ENCODE data around the gene RHEB. TPM values are rescaled to one million over a fixed set of nuclear protein-coding genes. Genes with fewer than 3 reads are reported as not detected.

RHEB gene
- total RNA-seq, 1 donor from 2014 or later: 114 TPM

GRCh38 chr7:151433721-151434400 is 85.8 kb downstream of the RHEB start:
- DNase-seq (ENCODE audit: low read depth): no peak

GRCh38 chr7:151432658-151433521 is 86.8 kb downstream of the RHEB start:
- DNase-seq (ENCODE audit: low read depth): no peak

DNA sequence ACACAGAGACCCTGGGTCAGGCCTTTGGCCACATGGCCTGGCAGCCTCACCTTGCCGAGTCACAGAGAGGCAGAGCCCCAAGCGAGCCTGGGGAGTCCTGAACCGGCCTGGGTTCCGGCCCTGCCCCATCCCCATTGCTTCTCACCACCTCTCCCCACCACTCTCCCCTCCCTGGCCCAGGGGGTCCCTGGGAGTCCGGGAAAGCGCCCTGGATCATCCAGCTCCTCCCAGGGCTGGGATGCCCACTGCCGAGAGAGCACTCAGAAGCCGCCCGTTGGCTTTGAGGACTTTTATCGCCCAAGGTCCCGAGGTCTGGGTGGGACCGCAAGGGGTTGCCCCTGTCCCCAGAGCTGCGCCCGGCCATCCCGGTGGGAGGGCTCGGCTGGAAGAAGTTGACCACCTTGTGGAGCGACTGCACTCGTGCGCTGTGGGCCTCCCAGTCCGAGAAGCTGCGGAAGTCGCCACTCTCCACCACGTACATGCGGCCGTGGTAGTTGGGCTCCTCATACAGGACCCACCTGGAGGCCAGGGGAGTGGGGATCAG is 87.9 kb downstream of the RHEB start:
- DNase-seq (ENCODE audit: low read depth): no peak

DNA sequence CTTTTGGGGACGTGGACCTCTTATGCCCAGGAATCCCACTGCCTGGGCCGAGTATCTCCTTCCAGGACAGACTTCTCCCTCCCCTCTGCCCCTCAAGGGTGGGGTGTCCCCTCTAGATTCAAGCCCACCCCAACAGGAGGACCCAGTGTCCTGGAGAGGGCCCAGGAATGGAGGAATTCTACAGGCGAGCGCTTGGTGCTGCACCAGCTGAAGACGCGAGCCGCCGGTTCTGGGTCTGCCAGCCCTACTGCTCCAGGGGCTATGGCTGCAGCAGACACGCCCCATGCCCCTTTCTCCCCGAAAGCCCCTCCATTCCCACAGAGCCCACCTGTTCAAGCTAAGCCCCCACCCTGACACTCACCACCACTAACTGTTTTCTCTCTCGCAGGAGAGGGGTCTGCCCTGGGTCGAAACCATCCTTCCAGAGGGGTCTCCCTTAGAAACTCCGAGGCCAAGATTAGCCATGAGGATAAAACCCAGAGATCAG is 88.4 kb downstream of the RHEB start:
- DNase-seq (ENCODE audit: low read depth): no peak

- DNase-seq (ENCODE audit: low read depth): no peak
Measured at GRCh38 chr7:151430391-151431205, 89.1 kb downstream of the RHEB start.

DNA sequence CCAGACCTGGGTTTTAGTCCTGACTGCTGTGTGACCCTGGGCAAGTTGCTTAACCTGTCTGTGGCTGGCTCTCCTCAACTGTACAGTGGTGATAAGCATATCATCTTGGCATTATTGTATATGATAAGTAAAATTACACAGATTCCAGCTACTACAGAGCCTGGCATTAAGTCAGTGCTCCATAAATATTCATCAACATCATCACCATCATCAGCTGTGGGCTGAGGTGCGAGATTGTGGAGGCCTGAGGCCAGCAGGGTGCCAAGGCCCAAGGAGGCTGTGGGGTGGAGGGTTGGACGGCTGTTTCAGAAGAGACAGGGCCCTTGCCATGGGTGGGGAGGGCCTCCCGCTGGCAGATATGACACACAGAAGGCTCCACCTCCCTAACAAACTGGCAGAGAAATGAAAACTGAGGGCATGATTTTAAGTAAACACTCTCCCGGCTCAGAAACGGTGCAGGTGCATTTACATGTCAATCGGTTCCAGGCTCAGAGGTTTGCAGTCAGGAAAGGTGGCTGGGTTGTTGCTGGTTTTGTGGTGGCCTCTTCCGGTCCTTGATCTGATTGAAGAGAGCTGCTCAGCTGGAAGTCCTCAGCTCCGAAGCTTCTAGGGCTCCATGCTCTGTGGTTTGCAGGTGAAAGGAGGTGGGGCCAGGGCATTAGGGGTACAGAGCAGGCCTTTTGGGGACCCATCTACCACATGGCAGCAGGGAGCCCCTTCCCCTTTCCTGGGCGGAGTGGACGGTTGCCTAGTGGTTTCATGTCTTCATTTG is 89.9 kb downstream of the RHEB start:
- peak; percentile 20 for DNase-seq (ENCODE audit: low read depth)

DNA sequence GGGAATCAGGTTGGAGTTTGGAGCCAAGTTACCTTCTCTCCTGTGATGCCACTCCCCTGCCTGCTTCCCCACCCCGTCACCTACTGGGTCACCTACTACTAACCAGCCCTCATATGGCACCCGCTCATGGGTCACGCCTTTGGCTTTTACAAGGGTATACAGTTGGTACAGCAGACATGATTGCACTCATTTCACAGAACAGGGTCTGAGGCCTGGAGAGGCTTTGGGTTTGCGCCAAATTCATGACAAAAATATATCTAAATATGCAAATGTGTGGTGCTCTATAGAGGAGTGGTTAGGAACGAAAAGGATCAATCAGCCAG is 90.5 kb downstream of the RHEB start:
- no peak for DNase-seq (ENCODE audit: low read depth)

GRCh38 chr7:151428378-151429236 is 91.1 kb downstream of the RHEB start:
- DNase-seq (ENCODE audit: low read depth): peak; percentile 45

GRCh38 chr7:151427705-151428377 is 91.9 kb downstream of the RHEB start:
- no peak for DNase-seq (ENCODE audit: low read depth)

DNA sequence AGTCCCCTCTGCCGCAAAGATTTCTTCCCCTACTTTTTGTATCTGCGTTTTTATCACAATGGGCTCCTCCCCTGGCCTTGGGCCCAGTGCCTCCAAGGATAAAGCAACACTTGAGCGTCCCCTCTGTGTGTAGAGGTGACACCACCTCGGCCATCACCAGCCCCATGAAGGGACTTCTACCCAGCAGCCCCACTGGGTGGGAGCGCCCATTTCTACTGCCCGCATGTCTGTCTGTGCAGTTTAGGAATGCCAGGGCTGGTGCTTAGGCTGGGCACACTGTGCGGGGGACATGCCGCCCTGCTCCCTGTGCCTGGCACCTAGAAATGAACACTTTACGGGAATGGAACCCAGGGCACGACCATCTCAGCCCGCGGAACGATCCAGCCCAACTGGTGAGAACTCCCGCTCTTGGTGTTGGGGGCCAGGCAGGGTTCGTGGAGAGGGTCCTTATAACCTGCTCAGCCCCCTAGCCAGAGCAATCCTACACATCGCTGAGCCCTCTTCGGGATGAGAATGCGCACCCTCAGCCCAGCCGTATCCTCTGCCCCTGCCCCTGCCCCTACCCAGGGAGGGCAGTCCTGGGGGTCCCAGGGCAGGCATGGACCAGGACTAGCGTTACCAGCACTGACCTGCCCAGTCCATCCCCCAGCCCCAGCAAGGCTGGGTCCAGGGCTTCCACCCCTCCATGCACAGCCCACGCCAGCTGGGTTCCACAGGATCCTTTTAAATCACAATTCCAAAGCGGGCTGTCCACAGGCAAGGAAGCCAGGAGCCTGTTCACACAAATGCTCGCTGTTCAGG is 92.6 kb downstream of the RHEB start:
- DNase-seq (ENCODE audit: low read depth): no peak

DNA sequence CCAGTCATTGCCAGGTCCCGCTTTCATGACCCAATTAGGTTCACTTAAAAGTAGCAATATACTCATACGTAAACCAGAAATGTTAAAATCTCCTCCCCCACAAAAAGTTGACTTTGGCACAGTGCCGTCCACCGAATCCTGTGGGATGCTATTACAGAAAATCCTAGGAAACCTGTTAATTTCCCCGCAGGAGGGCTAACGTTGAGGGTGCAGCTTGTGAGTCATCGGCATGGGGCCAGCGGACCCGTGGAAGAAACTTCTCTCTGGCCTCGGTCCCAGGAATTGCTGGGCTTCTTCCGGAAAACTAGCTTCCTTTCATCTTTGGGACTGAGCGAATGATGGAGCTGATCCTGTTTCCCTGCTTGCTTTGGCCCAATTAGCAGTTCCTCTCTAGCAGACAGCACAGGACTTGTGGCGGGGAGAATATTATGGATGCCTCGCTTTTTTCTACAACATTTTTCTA is 93.2 kb downstream of the RHEB start:
- DNase-seq (ENCODE audit: low read depth): peak; percentile 78

- peak; percentile 35 for DNase-seq (ENCODE audit: low read depth)
Measured at GRCh38 chr7:151425670-151426440, 93.8 kb downstream of the RHEB start.

DNA sequence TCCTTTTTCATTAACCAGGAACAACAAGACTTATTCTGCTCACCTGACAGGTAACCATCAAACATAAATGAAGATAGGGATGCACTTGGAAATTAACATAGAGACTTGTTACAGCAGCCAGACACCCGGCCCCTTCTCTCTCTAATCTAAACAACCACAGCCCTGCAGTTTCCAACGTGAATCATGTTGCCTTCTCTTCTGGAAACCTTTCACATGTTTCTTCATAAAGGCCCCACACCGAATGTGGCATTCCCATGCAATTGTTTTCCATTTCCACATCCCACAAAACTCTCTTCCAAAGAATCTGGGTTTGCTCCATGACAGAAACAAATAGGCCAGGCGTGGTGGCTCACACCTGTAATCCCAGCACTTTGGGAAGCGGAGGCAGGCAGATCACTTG is 94.9 kb downstream of the RHEB start:
- no peak for DNase-seq (ENCODE audit: low read depth)

DNA sequence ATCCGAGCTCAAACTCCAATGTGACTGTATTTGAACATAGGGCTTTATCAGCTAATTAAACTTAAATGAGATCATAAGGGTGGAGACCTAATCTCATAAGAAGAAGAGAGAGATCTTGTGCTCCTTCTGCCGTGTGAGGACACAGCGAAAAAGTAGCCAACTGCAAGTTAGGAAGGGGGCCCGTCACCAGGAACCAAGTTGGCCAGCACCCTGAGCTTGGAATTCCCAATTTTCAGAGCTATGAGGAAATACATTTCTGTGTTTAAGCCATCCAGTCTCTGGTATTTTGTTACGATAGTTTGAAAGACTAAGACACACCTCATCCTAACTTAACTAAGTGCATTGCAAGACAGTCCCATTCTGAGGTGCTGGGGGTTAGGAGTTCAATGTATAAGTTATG is 95.8 kb downstream of the RHEB start:
- DNase-seq (ENCODE audit: low read depth): no peak

DNA sequence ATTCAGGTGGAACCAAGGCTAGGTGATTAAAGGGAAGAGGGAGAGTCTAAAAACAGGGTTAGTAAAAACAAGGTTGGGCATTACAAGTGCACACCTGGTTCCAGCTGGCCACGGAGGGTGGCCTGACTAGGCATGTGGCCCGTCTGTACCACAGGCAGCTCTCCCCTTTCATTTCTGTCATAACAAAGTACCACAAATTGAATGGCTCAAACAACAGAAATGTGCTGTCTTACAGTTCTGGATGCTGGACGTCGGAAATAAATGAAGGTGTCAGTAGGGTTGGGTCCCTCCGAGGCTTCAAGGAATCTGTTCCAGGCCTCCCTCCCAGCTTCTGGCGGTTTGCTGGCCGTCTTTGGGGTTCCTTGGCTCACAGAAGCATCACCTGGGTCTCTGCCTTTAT is 96.5 kb downstream of the RHEB start:
- DNase-seq (ENCODE audit: low read depth): peak; percentile 59

DNA sequence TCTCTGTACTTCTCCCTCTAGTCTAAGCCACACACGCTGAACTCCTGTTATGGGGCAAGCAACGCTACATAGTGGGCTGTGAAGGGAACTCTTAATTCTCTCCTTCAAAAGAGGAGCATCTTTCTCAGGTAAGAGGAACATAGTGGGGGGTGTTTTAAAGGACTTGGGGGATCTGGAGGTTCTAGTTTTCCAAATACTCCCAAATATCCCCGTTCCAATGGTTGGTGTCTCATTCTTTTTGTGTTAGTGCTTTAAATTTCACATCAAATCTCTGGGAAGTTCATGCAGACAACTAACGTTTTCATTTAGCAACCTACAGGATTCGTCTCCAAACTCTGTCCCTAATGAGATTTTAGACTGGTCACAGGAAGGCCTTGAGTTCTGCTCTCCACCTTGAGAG is 97.5 kb downstream of the RHEB start:
- DNase-seq (ENCODE audit: low read depth): no peak

- no peak for DNase-seq (ENCODE audit: low read depth)
Measured at GRCh38 chr7:151420144-151420543, 99.6 kb downstream of the RHEB start.

- DNase-seq (ENCODE audit: low read depth): peak; percentile 57
Measured at GRCh38 chr7:151416941-151417315, 102.8 kb downstream of the RHEB start.
